H1 (cell line): Measurements from ENCODE around the gene ADAMTS13. TPM values are rescaled to one million over a fixed set of nuclear protein-coding genes. Genes with fewer than 3 reads are reported as not detected.

ENCODE experiments used
- CTCF ChIA-PET: fragments of 300-600 bp; sonication (Branson Sonifier 250); formaldehyde crosslinking; loops from one replicate; lab custom pipeline; 2021; ENCODE audit not compliant: partially characterized antibody; lab: Charles Lee
- POLR2A ChIA-PET: fragments of 300-600 bp; sonication (Branson Sonifier 250); formaldehyde crosslinking; loops from one replicate; lab custom pipeline; 2021; ENCODE audit warnings: inconsistent platforms; ENCODE audit not compliant: partially characterized antibody; lab: Charles Lee
- DNase-seq, 2 experiments: peaks; one replicate each; pipeline versions ENCODE4 v3.0.0 to v3.0.0-alpha.2; 2010 to 2022; ENCODE audit warnings: low spot score in 2 of 2, low read depth in 1 of 2, mixed read lengths in 1 of 2
- FAIRE-seq: peaks from 2 replicates; lab custom pipeline; 2011; peaks lifted over from hg19 to GRCh38; lab: Jason Lieb, UNC
- H2AFZ ChIP-seq: 2 replicates; pipeline ENCODE4 v1.8.1; 2012; ENCODE audit warnings: low read length, inconsistent platforms
- H2AK5ac ChIP-seq: 2 replicates; pipeline ENCODE4 v1.6.1; 2013; ENCODE audit warnings: low read depth, low read length
- H2BK120ac ChIP-seq: replicated peaks from 2 replicates; pipeline ENCODE3; 2013; ENCODE audit warnings: low read depth, low read length, inconsistent platforms
- H2BK12ac ChIP-seq: 2 replicates; pipeline ENCODE4 v1.6.1; 2013; ENCODE audit warnings: low read depth, low read length
- H2BK15ac ChIP-seq: 2 replicates; pipeline ENCODE4 v1.6.1; 2013; ENCODE audit warnings: low read length
- H2BK20ac ChIP-seq: 2 replicates; pipeline ENCODE4 v1.6.1; 2013; ENCODE audit warnings: low read length
- H2BK5ac ChIP-seq: 2 replicates; pipeline ENCODE4 v1.6.1; 2013; ENCODE audit warnings: low read depth, low read length
- H3K14ac ChIP-seq: 2 replicates; pipeline ENCODE4 v1.6.1; 2013; ENCODE audit warnings: inconsistent platforms; ENCODE audit not compliant: insufficient read length
- H3K18ac ChIP-seq: 2 replicates; pipeline ENCODE4 v1.6.1; 2013; ENCODE audit warnings: low read length; ENCODE audit errors: extremely low read depth
- H3K23ac ChIP-seq: 2 replicates; pipeline ENCODE4 v1.6.1; 2013; ENCODE audit warnings: inconsistent platforms; ENCODE audit not compliant: insufficient read length
- H3K23me2 ChIP-seq: 2 replicates; pipeline ENCODE4 v1.6.1; 2013; ENCODE audit warnings: low read depth, low read length
- H3K27ac ChIP-seq: 2 replicates; pipeline ENCODE4 v1.6.1; 2011; ENCODE audit warnings: low read depth, low read length, inconsistent platforms
- H3K27me3 ChIP-seq, 4 experiments: replicated peaks in 1 of 4; 1 replicate in 1 of 4; 2 replicates in 3 of 4; pipeline versions ENCODE4 v1.6.1 to v1.8.1; 2011 to 2013; ENCODE audit warnings: low read length in 3 of 4, mild to moderate bottlenecking in 3 of 4, inconsistent platforms in 2 of 4, mixed read lengths in 2 of 4, moderate library complexity in 1 of 4; ENCODE audit not compliant: control insufficient read depth in 3 of 4, insufficient read depth in 3 of 4; ENCODE audit errors: extremely low read depth in 1 of 4
- H3K36me3 ChIP-seq, 4 experiments: 2 replicates each; pipeline versions ENCODE4 v1.6.1 to v1.8.1; 2011 to 2013; ENCODE audit warnings: mild to moderate bottlenecking in 4 of 4, low read length in 3 of 4, moderate library complexity in 2 of 4, control low read depth in 1 of 4, inconsistent platforms in 1 of 4; ENCODE audit not compliant: insufficient read depth in 4 of 4, control insufficient read depth in 2 of 4
- H3K4ac ChIP-seq: replicated peaks from 2 replicates; pipeline ENCODE3; 2013; ENCODE audit warnings: low read length, low read depth, mixed read lengths, inconsistent platforms; ENCODE audit not compliant: insufficient read length
- H3K4me1 ChIP-seq, 4 experiments: replicated peaks in 1 of 4; 1 replicate in 1 of 4; 2 replicates in 3 of 4; pipeline versions ENCODE4 v1.6.1 to v1.8.1; 2011 to 2013; ENCODE audit warnings: low read length in 3 of 4, inconsistent platforms in 2 of 4, mixed read lengths in 1 of 4; ENCODE audit not compliant: insufficient read depth in 4 of 4, control insufficient read depth in 3 of 4
- H3K4me2 ChIP-seq, 2 experiments: 2 replicates each; pipeline versions ENCODE4 v1.6.1 to v1.8.1; 2011 to 2013; ENCODE audit warnings: low read depth in 2 of 2, low read length in 2 of 2, control low read depth in 1 of 2, inconsistent platforms in 1 of 2, mild to moderate bottlenecking in 1 of 2; ENCODE audit not compliant: insufficient read depth in 1 of 2
- H3K4me3 ChIP-seq, 4 experiments: fragments of 200-600, 300-600 bp in 1 of 4; sonication (generic), shearing (Covaris generic), sonication (Bioruptor Twin) in 1 of 4; 2 replicates each; pipeline versions ENCODE4 v1.5.1 to v1.8.1; 2011 to 2016; ENCODE audit warnings: low read length in 4 of 4, low read depth in 3 of 4, control low read depth in 2 of 4, inconsistent platforms in 2 of 4, mild to moderate bottlenecking in 2 of 4, mixed read lengths in 1 of 4, moderate library complexity in 1 of 4; ENCODE audit not compliant: insufficient read depth in 2 of 4; ENCODE audit errors: extremely low read depth in 1 of 4
- H3K56ac ChIP-seq: replicated peaks from 2 replicates; pipeline ENCODE3; 2013; ENCODE audit warnings: low read depth, mild to moderate bottlenecking, mixed read lengths, low read length, inconsistent platforms; ENCODE audit not compliant: insufficient read length
- H3K79me1 ChIP-seq: 2 replicates; pipeline ENCODE4 v1.6.1; 2013; ENCODE audit warnings: low read depth, low read length, control low read depth
- H3K79me2 ChIP-seq, 2 experiments: 2 replicates each; pipeline versions ENCODE4 v1.6.1 to v1.8.1; 2012 to 2013; ENCODE audit warnings: low read length in 2 of 2, mild to moderate bottlenecking in 2 of 2, inconsistent platforms in 1 of 2; ENCODE audit not compliant: insufficient read depth in 2 of 2, control insufficient read depth in 1 of 2
- H3K9ac ChIP-seq, 4 experiments: replicated peaks in 1 of 4; 1 replicate in 1 of 4; 2 replicates in 3 of 4; pipeline versions ENCODE4 v1.6.1 to v1.8.1; 2011 to 2013; ENCODE audit warnings: low read depth in 3 of 4, low read length in 3 of 4, control low read depth in 2 of 4, mild to moderate bottlenecking in 2 of 4, moderate library complexity in 2 of 4, inconsistent platforms in 1 of 4; ENCODE audit errors: extremely low read depth in 1 of 4
- H3K9me3 ChIP-seq, 2 experiments: 2 replicates each; pipeline versions ENCODE4 v1.6.1 to v1.8.1; 2012 to 2013; ENCODE audit warnings: mild to moderate bottlenecking in 2 of 2, moderate library complexity in 2 of 2, control low read depth in 1 of 2, inconsistent platforms in 1 of 2, low read depth in 1 of 2, low read length in 1 of 2, mixed read lengths in 1 of 2; ENCODE audit not compliant: insufficient read depth in 2 of 2
- H4K20me1 ChIP-seq, 2 experiments: replicated peaks in 1 of 2; 2 replicates each; pipeline versions ENCODE3 to v1.8.1; 2011 to 2013; ENCODE audit warnings: inconsistent platforms in 2 of 2, low read length in 2 of 2, mild to moderate bottlenecking in 1 of 2; ENCODE audit not compliant: insufficient read depth in 2 of 2, control insufficient read depth in 1 of 2
- H4K5ac ChIP-seq: 2 replicates; pipeline ENCODE4 v1.6.1; 2013; ENCODE audit warnings: low read length, low read depth, mixed read lengths, inconsistent platforms; ENCODE audit not compliant: insufficient read length
- H4K8ac ChIP-seq: 2 replicates; pipeline ENCODE4 v1.8.0; 2013; ENCODE audit warnings: mild to moderate bottlenecking, moderate library complexity, low read length, inconsistent platforms; ENCODE audit not compliant: insufficient read depth; ENCODE audit errors: extremely low read depth
- H4K91ac ChIP-seq: replicated peaks from 2 replicates; pipeline ENCODE3; 2013; ENCODE audit warnings: low read length, mixed read lengths, inconsistent platforms; ENCODE audit not compliant: insufficient read length
- CBX8 ChIP-seq: fragments of 300-800, 300-1000 bp; sonication (generic); IDR thresholded peaks from 2 replicates; pipeline ENCODE4 v1.7.1; 2016; ENCODE audit warnings: low read depth, low read length, borderline replicate concordance
- EGR1 ChIP-seq: IDR thresholded peaks from 2 replicates; pipeline ENCODE4 v1.6.1; 2011; ENCODE audit warnings: low read depth, low read length, borderline replicate concordance
- KDM4A ChIP-seq: IDR thresholded peaks from one replicate; pipeline ENCODE4 v1.7.1; 2012; ENCODE audit warnings: low read depth, mild to moderate bottlenecking, moderate library complexity, low read length, inconsistent platforms; ENCODE audit not compliant: severe bottlenecking
- PHF8 ChIP-seq: fragments of 200-600 bp; sonication (generic); conservative IDR thresholded peaks from 2 replicates; pipeline ENCODE4 v1.7.1; 2012; ENCODE audit warnings: low read depth, mild to moderate bottlenecking, inconsistent platforms, low read length, moderate library complexity
- SP4 ChIP-seq: IDR thresholded peaks from 2 replicates; pipeline ENCODE4 v1.6.1; 2012; ENCODE audit warnings: low read length, inconsistent platforms
- WGBS, 2 experiments: shearing (Covaris generic) in 1 of 2; methylation state at CpG; one replicate each; pipeline versions ENCODE4 v1.1.6 to v1.1.7; 2013 to 2015; ENCODE audit warnings: low lambda C conversion rate in 2 of 2, mixed read lengths in 2 of 2, inconsistent platforms in 1 of 2, low coverage in 1 of 2, missing lambda C conversion rate in 1 of 2; ENCODE audit not compliant: insufficient replicate concordance in 2 of 2, insufficient coverage in 1 of 2, insufficient read length in 1 of 2; ENCODE audit errors: extremely low coverage in 1 of 2, missing lambda C conversion rate in 1 of 2; 5-methylcytosine and 5-hydroxymethylcytosine counted together
- polyA plus RNA-seq, 7 experiments: library from polyadenylated mRNA; depleted of rRNA in 3 of 7; stranded (reverse) in 5 of 7; unstranded in 2 of 7; fragments of >200 nt in 5 of 7; fragments of 200-250 nt in 2 of 7; gene quantifications; 1 replicate in 5 of 7; 2 replicates in 1 of 7; 4 replicates in 1 of 7; pipeline versions ENCODE4 v1.2.1 to v1.2.3, GENCODE V29; 2011 to 2013; ENCODE audit warnings: missing spikeins in 2 of 7, mixed read lengths in 2 of 7
- total RNA-seq: library from RNA; stranded (reverse); fragmentation: NEBNext Ultra II Directional; extraction: Animal tissue kit (Norgen Biotek cat#: 25700); gene quantifications from 2 replicates; pipeline ENCODE4 v1.2.1, GENCODE V29; 2021

Gene ADAMTS13
- total and polyA plus RNA-seq, 2 of the 8 experiments (the other 6 are each of a cell fraction or from before 2014, with no cell fraction given) = 4.4 to 5.8 TPM

DNA sequence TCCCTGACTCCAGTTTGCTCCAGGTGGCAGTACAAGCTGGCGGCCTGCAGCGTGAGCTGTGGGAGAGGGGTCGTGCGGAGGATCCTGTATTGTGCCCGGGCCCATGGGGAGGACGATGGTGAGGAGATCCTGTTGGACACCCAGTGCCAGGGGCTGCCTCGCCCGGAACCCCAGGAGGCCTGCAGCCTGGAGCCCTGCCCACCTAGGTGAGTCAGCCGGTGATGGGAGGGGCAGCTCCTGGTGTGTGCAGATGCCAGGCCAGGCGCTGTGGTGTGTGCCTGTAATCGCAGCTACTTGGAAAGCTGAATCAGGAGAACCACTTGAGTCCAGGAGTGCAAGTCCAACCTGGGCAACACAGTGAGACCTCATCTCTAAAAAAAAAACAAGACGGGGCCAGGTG, 27.6 kb downstream of the ADAMTS13 start:
- no peak overlapping the region for H3K9ac ChIP-seq
- no peak overlapping the region for H3K56ac ChIP-seq
- FAIRE-seq = no peak
- H2BK12ac ChIP-seq = no peak overlapping the region; the same call in 1 of the 2 replicates
- no peak overlapping the region for H3K4me2 ChIP-seq
- H3K9me3 ChIP-seq = no peaks in the 10 kb centered on the region
- no peaks in the 10 kb centered on the region for H3K36me3 ChIP-seq
- no peaks in the 10 kb centered on the region; a peak in 1 of 7 replicates for H3K27me3 ChIP-seq
- no peak overlapping the region for H3K4ac ChIP-seq
- no peak overlapping the region for H3K23ac ChIP-seq
- H3K18ac ChIP-seq = no peak overlapping the region
- H2BK20ac ChIP-seq = no peak overlapping the region
- H4K20me1 ChIP-seq = peaks cover 0 to 3% of the 10 kb centered on the region in 2 experiments
- DNase-seq = no peak
- H3K27ac ChIP-seq = no peak overlapping the region
- H3K14ac ChIP-seq = no peak overlapping the region
- no peak overlapping the region for H2BK120ac ChIP-seq
- no peak overlapping the region for H2AK5ac ChIP-seq
- H4K8ac ChIP-seq = no peak overlapping the region
- H2AFZ ChIP-seq = no peak overlapping the region
- ChIA-PET CTCF (interaction anchor here (0.7 to 1.5 kb wide), 4 partner anchors 8 to 277 kb away, joined by 3 to 4 read pairs (median 3); no protein-coding TSS in a partner anchor), POLR2A (interaction anchor here (1.0 to 1.3 kb wide), 3 partner anchors 10 to 289 kb away, joined by 3 to 4 read pairs (median 3); partner anchors contain the start of genes CACFD1 and SARDH)
- H3K4me3 ChIP-seq = no peak overlapping the region
- H4K5ac ChIP-seq = no peak overlapping the region
- H3K79me2 ChIP-seq = no peaks in the 10 kb centered on the region
- no peak overlapping the region for H2BK5ac ChIP-seq
- WGBS, 2 experiments = 86% methylated on average over 12 of the region's 12 CpGs; no CpG with 5 or more reads in 1 of the 2 experiments
- no peak overlapping the region for H2BK15ac ChIP-seq
- no peaks in the 10 kb centered on the region for H3K79me1 ChIP-seq
- H3K23me2 ChIP-seq = no peaks in the 10 kb centered on the region
- no peaks in the 10 kb centered on the region for H3K4me1 ChIP-seq
- no peak overlapping the region for H4K91ac ChIP-seq
- no peak for TF ChIP-seq KDM4A
- no peak for TF ChIP-seq PHF8
- no peak for TF ChIP-seq CBX8
- TF ChIP-seq SP4 = no peak
- no peak for TF ChIP-seq EGR1
